ENCODE measurements around the gene CR1. TPM values are rescaled to one million over a fixed set of nuclear protein-coding genes. Genes with fewer than 3 reads are reported as not detected.

The CR1 gene
- total RNA-seq, result 1 to 10 TPM; 1.2 to 4.0 TPM
- polyA plus RNA-seq (ENCODE audit: insufficient read length in 2 of 2), result under 1 TPM; 0.22 to 0.23 TPM
- long read RNA-seq, donor 1, result 0 reads
- long read RNA-seq, donor 2, result 0 reads
- long read RNA-seq, donor 3, result 0 reads
- long read RNA-seq, donor 4, result 0 reads

DNA sequence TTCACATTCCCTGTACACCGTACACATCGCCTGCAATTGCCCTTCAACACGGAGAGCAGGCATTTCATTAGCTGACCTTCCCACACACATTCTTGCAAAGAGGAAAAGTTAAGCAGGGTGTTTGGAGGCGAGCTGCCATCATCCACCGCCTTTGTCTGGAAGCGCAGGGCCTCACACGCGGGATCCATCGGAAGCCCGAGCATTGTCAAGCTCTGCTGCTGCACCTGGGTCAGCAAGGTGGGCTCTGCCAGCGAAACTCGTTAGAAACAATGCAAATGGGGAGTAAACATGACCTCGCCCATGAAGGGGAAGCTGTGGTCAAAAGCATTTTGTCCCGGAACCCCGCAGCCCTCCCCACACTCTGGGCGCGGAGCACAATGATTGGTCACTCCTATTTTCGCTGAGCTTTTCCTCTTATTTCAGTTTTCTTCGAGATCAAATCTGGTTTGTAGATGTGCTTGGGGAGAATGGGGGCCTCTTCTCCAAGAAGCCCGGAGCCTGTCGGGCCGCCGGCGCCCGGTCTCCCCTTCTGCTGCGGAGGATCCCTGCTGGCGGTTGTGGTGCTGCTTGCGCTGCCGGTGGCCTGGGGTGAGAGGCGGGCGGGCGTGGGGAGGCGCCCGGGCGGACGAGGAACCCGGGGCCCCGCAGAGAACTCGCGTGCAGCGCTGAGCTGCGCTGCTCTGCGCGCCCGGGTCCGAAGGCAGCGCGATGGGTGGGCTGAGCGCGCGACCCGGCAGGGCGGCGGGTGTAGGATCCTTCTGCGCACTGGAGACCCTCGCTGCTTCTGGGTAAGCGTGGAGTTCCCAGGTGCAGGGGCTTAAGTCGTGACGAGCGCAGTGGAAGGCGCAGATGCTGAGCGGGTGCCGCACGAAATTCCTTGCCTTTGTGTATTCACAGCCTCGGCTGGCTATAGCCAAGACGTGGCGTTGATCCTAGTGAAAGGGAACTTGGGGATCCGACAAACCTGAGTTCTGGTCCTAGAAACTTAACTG lies at the start of gene CR1:
Gene CR1 (plus strand): TSS at position 357 of the 992 bp plus-strand sequence. CDS start 111 bp downstream, at position 468.
- peak in 3 of 6 donors; percentile 2 to 73 (median 49) for DNase-seq (ENCODE audit: low read depth in 4 of 6, low spot score in 6 of 6)
- peak within 1 kb of the TSS; percentile 21 for H3K4me3 ChIP-seq (ENCODE audit: low read depth, low read length)
- peaks cover 17% of the 10 kb centered on the region for H3K27me3 ChIP-seq (ENCODE audit: control insufficient read depth, insufficient read depth, low read length)
- H3K9me3 ChIP-seq (ENCODE audit: control insufficient read depth, insufficient read depth, low read length), result no peaks in the 10 kb centered on the region
- H3K36me3 ChIP-seq (ENCODE audit: control insufficient read depth, insufficient read depth, low read length), result no peaks in the 10 kb centered on the region
- under 1% methylated on average over 65 of the region's 68 CpGs for WGBS (ENCODE audit: insufficient coverage)
- H3K27ac ChIP-seq (ENCODE audit: low read depth, low read length), result no peak within 1 kb of the TSS
- H3K4me1 ChIP-seq (ENCODE audit: control insufficient read depth, insufficient read depth, low read length), result peaks cover 10% of the 10 kb centered on the region

DNA sequence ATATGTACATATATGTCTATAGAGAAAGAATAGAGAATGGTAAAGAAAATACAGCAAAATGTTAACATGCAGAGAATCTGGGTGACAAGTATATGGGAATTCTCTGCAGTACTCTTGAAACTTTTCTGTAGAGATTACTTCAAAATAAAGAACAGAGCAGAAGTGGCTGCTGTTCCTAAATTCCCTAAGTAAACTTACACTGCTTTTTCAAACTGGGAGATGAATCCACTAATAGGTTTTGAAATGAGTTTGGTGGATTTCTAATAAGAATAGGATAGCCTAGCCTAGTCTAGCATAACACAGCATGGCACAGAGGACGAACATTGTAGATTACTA lies 42.3 kb upstream of the CR1 start:
- Histone ChIP-seq H3K27ac (ENCODE audit: low read depth, low read length) (no peak overlapping the region), H3K27me3 (ENCODE audit: control insufficient read depth, insufficient read depth, low read length) (peaks cover 34% of the 10 kb centered on the region)
- WGBS (ENCODE audit: insufficient coverage), result 40% methylated on average over 1 of the region's 1 CpG

DNA sequence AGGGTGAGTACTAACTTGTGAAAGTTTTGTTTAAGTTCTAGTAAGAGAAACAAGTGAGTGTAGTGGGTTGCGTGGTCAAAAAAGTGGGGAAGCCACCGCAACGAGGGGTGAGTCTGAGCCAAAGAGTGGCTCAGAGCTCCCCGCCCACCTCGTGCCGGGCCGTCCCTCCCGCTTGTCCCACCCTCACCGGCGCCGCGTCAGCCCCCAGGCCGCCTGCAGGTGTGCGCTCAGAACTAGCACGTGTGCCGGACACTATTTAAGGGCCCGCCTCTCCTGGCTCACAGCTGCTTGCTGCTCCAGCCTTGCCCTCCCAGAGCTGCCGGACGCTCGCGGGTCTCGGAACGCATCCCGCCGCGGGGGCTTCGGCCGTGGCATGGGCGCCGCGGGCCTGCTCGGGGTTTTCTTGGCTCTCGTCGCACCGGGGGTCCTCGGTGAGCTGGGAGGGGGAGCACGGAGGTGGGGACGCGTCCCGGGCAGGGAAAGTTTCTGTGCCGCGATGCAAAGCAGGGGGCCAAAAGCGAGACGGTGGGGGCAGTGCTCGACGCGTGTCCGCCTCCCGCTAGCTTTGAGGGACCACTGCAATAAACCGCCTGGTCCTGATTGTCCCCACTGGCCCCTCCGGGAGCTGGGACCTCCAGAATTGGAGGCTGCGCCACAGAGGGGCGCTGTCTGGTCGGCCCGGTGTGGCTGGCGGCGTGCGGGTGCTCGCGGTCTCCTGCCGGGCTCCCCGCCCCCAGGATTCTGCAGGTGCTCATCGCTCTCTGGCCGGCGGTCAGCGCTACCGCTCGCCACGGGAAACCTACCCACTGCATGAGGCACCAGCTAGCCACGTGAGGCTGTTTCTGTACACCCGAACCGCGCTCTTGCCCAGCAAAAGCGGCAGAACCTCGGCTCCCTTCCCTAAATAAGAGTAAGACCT lies 41.7 kb upstream of the CR1 start, which contains the start of gene CR2:
Gene CR2 (plus strand): TSS at position 283 of the 919 bp plus-strand sequence. CDS start 91 bp downstream, at position 374.
- Histone ChIP-seq H3K36me3 (ENCODE audit: control insufficient read depth, insufficient read depth, low read length) (no peaks in the 10 kb centered on the region), H3K4me1 (ENCODE audit: control insufficient read depth, insufficient read depth, low read length) (peaks cover 10% of the 10 kb centered on the region), H3K27ac (ENCODE audit: low read depth, low read length) (no peak within 1 kb of the TSS), H3K27me3 (ENCODE audit: control insufficient read depth, insufficient read depth, low read length) (peaks cover 34% of the 10 kb centered on the region), H3K4me3 (ENCODE audit: low read depth, low read length) (peak within 1 kb of the TSS; percentile 19), H3K9me3 (ENCODE audit: control insufficient read depth, insufficient read depth, low read length) (no peaks in the 10 kb centered on the region)
- DNase-seq (ENCODE audit: low read depth in 4 of 6, low spot score in 6 of 6), result peak in 2 of 6 donors; percentile 8 to 34
- 1% methylated on average over 73 of the region's 75 CpGs for WGBS (ENCODE audit: insufficient coverage)

More for the DNA sequence above, 42.3 kb upstream of the CR1 start:
- no peaks in the 10 kb centered on the region for H3K9me3 ChIP-seq (ENCODE audit: control insufficient read depth, insufficient read depth, low read length)
- DNase-seq (ENCODE audit: low read depth in 4 of 6, low spot score in 6 of 6), result no peak
- peaks cover 10% of the 10 kb centered on the region for H3K4me1 ChIP-seq (ENCODE audit: control insufficient read depth, insufficient read depth, low read length)
- H3K36me3 ChIP-seq (ENCODE audit: control insufficient read depth, insufficient read depth, low read length), result no peaks in the 10 kb centered on the region
- H3K4me3 ChIP-seq (ENCODE audit: low read depth, low read length), result no peak overlapping the region

DNA sequence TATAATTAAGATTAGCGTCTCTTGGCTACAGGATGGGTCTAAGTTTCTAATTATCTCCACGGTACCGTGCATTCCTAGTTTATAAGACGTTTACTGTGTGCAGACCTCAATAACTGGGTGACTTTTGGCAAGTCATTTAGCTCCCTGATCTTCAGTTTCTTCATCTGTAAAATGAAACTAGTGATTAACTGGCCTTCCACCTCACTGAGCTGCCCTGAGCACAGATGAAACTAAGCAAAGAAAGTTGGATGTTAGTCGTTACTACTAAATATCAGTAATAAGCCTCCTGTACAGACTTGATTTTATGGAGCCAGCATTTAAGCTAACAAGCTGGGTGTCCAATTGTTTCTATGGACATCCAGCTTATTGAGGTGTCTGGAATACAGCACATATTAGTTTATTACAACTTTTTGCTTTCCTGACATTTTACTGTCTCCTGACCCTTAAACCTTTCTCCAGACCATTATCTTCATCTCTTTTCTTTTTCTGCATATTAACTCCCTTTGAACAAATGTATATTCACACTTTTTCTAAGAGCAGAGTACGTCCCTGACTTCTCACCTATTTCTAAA lies 40.7 kb upstream of the CR1 start:
- WGBS (ENCODE audit: insufficient coverage), result 58% methylated on average over 2 of the region's 6 CpGs
- Histone ChIP-seq H3K36me3 (ENCODE audit: control insufficient read depth, insufficient read depth, low read length) (no peaks in the 10 kb centered on the region), H3K4me1 (ENCODE audit: control insufficient read depth, insufficient read depth, low read length) (peaks cover 10% of the 10 kb centered on the region), H3K27ac (ENCODE audit: low read depth, low read length) (no peak overlapping the region), H3K27me3 (ENCODE audit: control insufficient read depth, insufficient read depth, low read length) (peaks cover 34% of the 10 kb centered on the region), H3K9me3 (ENCODE audit: control insufficient read depth, insufficient read depth, low read length) (no peaks in the 10 kb centered on the region), H3K4me3 (ENCODE audit: low read depth, low read length) (no peak overlapping the region)
- DNase-seq (ENCODE audit: low read depth in 4 of 6, low spot score in 6 of 6), result peak in 1 of 6 donors; percentile 9

DNA sequence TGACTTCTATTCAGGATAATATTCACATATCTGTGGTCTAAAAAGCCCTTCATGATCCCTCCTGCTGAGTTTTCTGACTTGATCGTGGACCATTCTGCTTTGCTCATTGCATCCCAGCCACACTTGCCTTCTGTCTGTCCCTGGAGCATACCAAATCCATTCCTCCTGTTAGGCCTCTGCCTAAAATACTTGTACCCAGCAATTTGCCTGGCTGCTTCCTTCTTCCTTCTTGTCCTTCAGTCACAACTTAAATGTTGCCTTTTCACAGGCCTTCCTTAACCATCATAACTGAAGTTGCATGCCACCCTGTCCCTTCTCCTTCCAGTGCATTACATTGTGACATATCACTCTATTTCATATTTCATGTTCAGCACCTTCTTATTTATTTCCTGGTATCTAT lies 37.5 kb upstream of the CR1 start:
- WGBS (ENCODE audit: insufficient coverage), result 87% methylated on average over 1 of the region's 1 CpG
- no peak overlapping the region for H3K27ac ChIP-seq (ENCODE audit: low read depth, low read length)

DNA sequence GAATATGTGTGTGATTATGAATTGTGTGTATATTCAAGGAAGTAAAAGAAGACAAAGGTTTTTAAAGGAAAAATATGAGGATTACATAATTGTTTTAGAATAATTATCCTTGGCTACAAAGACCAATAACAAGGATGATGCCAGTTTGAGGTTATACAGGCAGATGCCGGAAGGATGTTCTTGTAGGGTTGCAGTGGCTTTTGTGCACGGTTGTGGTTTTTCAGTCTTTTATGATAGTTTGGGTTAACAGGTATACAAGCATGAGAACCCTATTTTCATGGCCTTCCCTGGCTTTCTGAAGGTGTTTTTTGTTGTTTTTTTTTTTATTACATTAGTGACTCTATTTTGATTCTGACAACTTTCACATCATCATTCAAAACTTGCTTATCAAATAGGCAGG lies 36.9 kb upstream of the CR1 start:
- Histone ChIP-seq H3K36me3 (ENCODE audit: control insufficient read depth, insufficient read depth, low read length) (no peaks in the 10 kb centered on the region), H3K4me1 (ENCODE audit: control insufficient read depth, insufficient read depth, low read length) (peaks cover 8% of the 10 kb centered on the region), H3K9me3 (ENCODE audit: control insufficient read depth, insufficient read depth, low read length) (no peaks in the 10 kb centered on the region), H3K4me3 (ENCODE audit: low read depth, low read length) (no peak overlapping the region), H3K27me3 (ENCODE audit: control insufficient read depth, insufficient read depth, low read length) (peaks cover 23% of the 10 kb centered on the region), H3K27ac (ENCODE audit: low read depth, low read length) (no peak overlapping the region)
- 100% methylated on average over 2 of the region's 2 CpGs for WGBS (ENCODE audit: insufficient coverage)
- DNase-seq (ENCODE audit: low read depth in 4 of 6, low spot score in 6 of 6), result no peak

More for the DNA sequence above, 37.5 kb upstream of the CR1 start:
- no peak for DNase-seq (ENCODE audit: low read depth in 4 of 6, low spot score in 6 of 6)
- H3K27me3 ChIP-seq (ENCODE audit: control insufficient read depth, insufficient read depth, low read length), result peaks cover 27% of the 10 kb centered on the region
- no peaks in the 10 kb centered on the region for H3K36me3 ChIP-seq (ENCODE audit: control insufficient read depth, insufficient read depth, low read length)
- no peaks in the 10 kb centered on the region for H3K9me3 ChIP-seq (ENCODE audit: control insufficient read depth, insufficient read depth, low read length)
- H3K4me1 ChIP-seq (ENCODE audit: control insufficient read depth, insufficient read depth, low read length), result peaks cover 10% of the 10 kb centered on the region
- no peak overlapping the region for H3K4me3 ChIP-seq (ENCODE audit: low read depth, low read length)

DNA sequence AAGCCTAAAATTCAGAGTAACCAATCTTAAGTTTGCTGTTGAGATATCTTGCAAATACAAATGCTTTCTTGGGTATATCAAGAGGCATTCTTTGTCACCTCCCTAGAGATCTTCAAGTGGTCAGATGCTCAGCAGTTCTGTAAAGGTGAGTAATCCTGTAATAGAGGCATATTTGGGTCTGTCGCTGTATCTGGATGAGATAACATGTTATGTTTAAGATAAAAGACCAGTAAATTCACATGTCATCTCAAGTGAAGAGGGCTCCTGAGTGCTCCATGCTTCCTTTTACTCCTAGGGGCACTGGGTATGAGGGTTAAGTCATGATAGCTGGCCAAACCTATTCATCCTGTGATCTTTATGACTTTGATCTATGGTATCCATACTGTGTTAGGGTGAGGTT lies 34.3 kb upstream of the CR1 start:
- no CpG with 5 or more reads among the region's 1 CpG for WGBS (ENCODE audit: insufficient coverage)
- H3K9me3 ChIP-seq (ENCODE audit: control insufficient read depth, insufficient read depth, low read length), result no peaks in the 10 kb centered on the region
- no peak overlapping the region for H3K4me3 ChIP-seq (ENCODE audit: low read depth, low read length)
- DNase-seq (ENCODE audit: low read depth in 4 of 6, low spot score in 6 of 6), result no peak
- H3K27ac ChIP-seq (ENCODE audit: low read depth, low read length), result no peak overlapping the region
- H3K4me1 ChIP-seq (ENCODE audit: control insufficient read depth, insufficient read depth, low read length), result no peaks in the 10 kb centered on the region
- H3K36me3 ChIP-seq (ENCODE audit: control insufficient read depth, insufficient read depth, low read length), result no peaks in the 10 kb centered on the region
- peaks cover under 1% of the 10 kb centered on the region for H3K27me3 ChIP-seq (ENCODE audit: control insufficient read depth, insufficient read depth, low read length)

DNA sequence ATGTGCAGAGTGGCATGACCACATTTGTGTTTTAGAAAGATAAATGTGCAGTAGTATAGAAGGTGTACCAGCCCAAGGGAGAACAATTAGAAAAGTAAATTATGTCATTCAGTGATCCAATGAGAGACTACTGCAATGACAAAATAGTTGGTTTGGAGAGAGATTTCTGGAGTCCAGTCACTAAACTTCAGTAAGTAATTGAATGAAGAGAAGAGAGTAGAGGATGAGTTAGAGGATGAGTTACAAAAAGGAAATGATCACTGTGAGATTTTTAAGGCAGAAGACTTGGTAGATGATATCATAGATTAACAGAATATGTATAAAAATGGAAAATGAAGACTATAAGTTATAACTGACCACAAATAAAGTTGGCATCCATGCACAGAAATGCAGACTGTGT lies 33.4 kb upstream of the CR1 start:
- Histone ChIP-seq H3K27me3 (ENCODE audit: control insufficient read depth, insufficient read depth, low read length) (no peaks in the 10 kb centered on the region), H3K9me3 (ENCODE audit: control insufficient read depth, insufficient read depth, low read length) (no peaks in the 10 kb centered on the region), H3K36me3 (ENCODE audit: control insufficient read depth, insufficient read depth, low read length) (no peaks in the 10 kb centered on the region), H3K4me3 (ENCODE audit: low read depth, low read length) (no peak overlapping the region), H3K4me1 (ENCODE audit: control insufficient read depth, insufficient read depth, low read length) (no peaks in the 10 kb centered on the region), H3K27ac (ENCODE audit: low read depth, low read length) (no peak overlapping the region)
- DNase-seq (ENCODE audit: low read depth in 4 of 6, low spot score in 6 of 6), result no peak

DNA sequence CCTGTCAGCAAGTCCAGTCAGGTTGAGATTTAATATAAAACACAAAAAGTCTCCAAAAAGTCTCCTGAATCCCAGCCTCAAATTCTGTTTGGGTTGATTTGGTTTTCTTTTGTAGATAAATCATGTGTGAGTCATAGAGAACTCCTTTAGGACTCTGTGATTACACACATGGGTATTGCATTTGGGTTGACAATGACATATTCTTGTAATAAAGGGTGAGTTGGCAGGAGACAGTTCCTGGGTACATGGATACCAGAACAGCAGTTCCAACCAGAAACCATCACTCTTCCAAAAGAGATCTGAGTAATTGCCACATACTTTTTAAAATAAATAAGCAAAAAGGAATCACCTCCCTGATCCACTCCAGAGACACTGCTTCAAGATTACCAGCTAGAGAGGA lies 32.9 kb upstream of the CR1 start:
- Histone ChIP-seq H3K27ac (ENCODE audit: low read depth, low read length) (no peak overlapping the region), H3K4me1 (ENCODE audit: control insufficient read depth, insufficient read depth, low read length) (no peaks in the 10 kb centered on the region), H3K9me3 (ENCODE audit: control insufficient read depth, insufficient read depth, low read length) (no peaks in the 10 kb centered on the region), H3K4me3 (ENCODE audit: low read depth, low read length) (no peak overlapping the region), H3K36me3 (ENCODE audit: control insufficient read depth, insufficient read depth, low read length) (no peaks in the 10 kb centered on the region), H3K27me3 (ENCODE audit: control insufficient read depth, insufficient read depth, low read length) (no peaks in the 10 kb centered on the region)
- DNase-seq (ENCODE audit: low read depth in 4 of 6, low spot score in 6 of 6), result peak in 1 of 6 donors; percentile 6

Data from spinal cord (tissue), 10 donors.